Upper lobe of left lung (tissue), 4 donors: ENCODE measurements around the gene MTPN.

ENCODE experiments used
- POLR2A ChIP-seq, 4 donors: fragments of 450-650 bp; IDR thresholded peaks; one replicate each; pipeline ENCODE4 v1.5.1; 2016 to 2017; ENCODE audit warnings: antibody characterized with exemption in 4 of 4, mild to moderate bottlenecking in 2 of 4
- POLR2AphosphoS5 ChIP-seq, 2 donors: sonication (generic); formaldehyde crosslinking; IDR thresholded peaks; one replicate each; pipeline ENCODE4 v1.5.1; 2017; ENCODE audit warnings: antibody characterized with exemption in 2 of 2

- TF ChIP-seq POLR2AphosphoS5 (IDR thresholded peaks at IDR 0.05) (no peak), POLR2A (IDR thresholded peaks at IDR 0.05) (no peak)
Measured at GRCh38 chr7:135970682-135971365, 6.3 kb downstream of the MTPN start.
